K562 (cell line): ENCODE measurements around the gene FAM118B. TPM values are rescaled to one million over a fixed set of nuclear protein-coding genes. Genes with fewer than 3 reads are reported as not detected.

ENCODE experiments used
- BRD9 ChIP-seq: fragments of 450-650 bp; IDR thresholded peaks from 2 replicates; pipeline ENCODE4 v1.6.1; 2018; ENCODE audit warnings: low read depth; ENCODE audit not compliant: partially characterized antibody
- CBX1 ChIP-seq: sonication (generic); IDR thresholded peaks from 2 replicates; pipeline ENCODE4 v1.6.1; 2016; ENCODE audit warnings: antibody characterized with exemption, low read depth, mild to moderate bottlenecking
- CBX2 ChIP-seq: fragments of 200-600 bp; sonication (generic); IDR thresholded peaks from one replicate; pipeline ENCODE4 v1.6.1; 2012; ENCODE audit warnings: mild to moderate bottlenecking, low read length, inconsistent platforms; ENCODE audit not compliant: insufficient read depth, poor library complexity, severe bottlenecking
- CCNT2 ChIP-seq: IDR thresholded peaks from 2 replicates; pipeline ENCODE4 v1.6.1; 2011; ENCODE audit warnings: borderline replicate concordance, low read depth, mild to moderate bottlenecking, moderate library complexity, mixed read lengths, low read length; ENCODE audit not compliant: insufficient read length; ENCODE audit errors: extremely low read depth
- GATAD2B ChIP-seq: fragments of 450-650 bp; IDR thresholded peaks from 2 replicates; pipeline ENCODE4 v1.6.1; 2017; ENCODE audit warnings: mild to moderate bottlenecking, borderline replicate concordance
- HCFC1 ChIP-seq: IDR thresholded peaks from 2 replicates; pipeline ENCODE4 v1.6.1; 2012; ENCODE audit warnings: low read depth, low read length, improper control_type of control experiment
- HDAC2 ChIP-seq: fragments of 450-650 bp; IDR thresholded peaks from 2 replicates; pipeline ENCODE4 v1.6.1; 2016; ENCODE audit warnings: mild to moderate bottlenecking
- KHSRP ChIP-seq: fragments of 450-650 bp; IDR thresholded peaks from 2 replicates; pipeline ENCODE4 v1.6.1; 2017
- NCOA1 ChIP-seq: fragments of 450-650 bp; IDR thresholded peaks from 2 replicates; pipeline ENCODE4 v1.6.1; 2016; ENCODE audit warnings: low read depth
- NR3C1 ChIP-seq: sonication (generic); formaldehyde crosslinking; IDR thresholded peaks from 2 replicates; pipeline ENCODE4 v1.8.1; 2022; ENCODE audit warnings: missing genetic modification reagents
- PRMT5 ChIP-seq: sonication (generic); formaldehyde crosslinking; IDR thresholded peaks from 2 replicates; pipeline ENCODE4 v1.5.0; 2020; ENCODE audit warnings: missing genetic modification reagents
- PTBP1 ChIP-seq: fragments of 200-400 bp; formaldehyde crosslinking; IDR thresholded peaks from 2 replicates; pipeline ENCODE4 v1.6.1; 2017; ENCODE audit warnings: low read depth, low read length
- RCOR1 ChIP-seq, 2 experiments: IDR thresholded peaks; 2 replicates each; pipeline ENCODE4 v1.6.1; 2012; ENCODE audit warnings: low read depth in 2 of 2, low read length in 2 of 2, borderline replicate concordance in 1 of 2, improper control_type of control experiment in 1 of 2
- RHOXF2B ChIP-seq: fragments of 250-450 bp; sonication (Bioruptor Pico); conservative IDR thresholded peaks from 2 replicates; pipeline ENCODE4 v1.5.1; 2021
- SAP30 ChIP-seq: fragments of 200-600 bp; sonication (generic); IDR thresholded peaks from 2 replicates; pipeline ENCODE4 v1.6.1; 2012; ENCODE audit warnings: borderline replicate concordance, low read depth, mild to moderate bottlenecking, moderate library complexity, low read length, control low read depth, inconsistent platforms; ENCODE audit not compliant: insufficient read depth, poor library complexity, severe bottlenecking
- SOX6 ChIP-seq: fragments of 450-650 bp; IDR thresholded peaks from 2 replicates; pipeline ENCODE4 v1.6.1; 2014; ENCODE audit warnings: mild to moderate bottlenecking
- ZBTB1 ChIP-seq: sonication (generic); formaldehyde crosslinking; IDR thresholded peaks from 2 replicates; pipeline ENCODE4 v1.8.1; 2023; ENCODE audit warnings: missing genetic modification reagents, low read depth, mild to moderate bottlenecking, borderline replicate concordance
- ZBTB17 ChIP-seq: fragments of 450-650 bp; formaldehyde crosslinking; IDR thresholded peaks from 2 replicates; pipeline ENCODE4 v1.4.0; 2020; ENCODE audit warnings: mild to moderate bottlenecking
- polyA plus RNA-seq, 8 experiments: library from polyadenylated mRNA; depleted of rRNA in 4 of 8; stranded (reverse) in 5 of 8; unstranded in 3 of 8; fragments of >200 nt; fragmentation: Nextera tagmentation in 2 of 8; fragmentation: Illumina TruSeq in 1 of 8; extraction: Ambion mirVana in 2 of 8; extraction: Trizol in 1 of 8; gene quantifications; 2 replicates each; pipeline versions ENCODE4 v1.2.1 to v1.2.3, GENCODE V29; 2011 to 2014; ENCODE audit warnings: inconsistent platforms in 1 of 8, missing spikeins in 1 of 8
- total RNA-seq, 7 experiments: library from RNA; depleted of rRNA in 6 of 7; stranded (reverse); fragments of >200 nt in 6 of 7; fragmentation: Illumina TruSeq in 2 of 7; extraction: Trizol in 2 of 7; gene quantifications; 2 replicates each; pipeline versions ENCODE4 v1.2.1 to v1.2.3, GENCODE V29; 2011 to 2021; ENCODE audit warnings: low replicate concordance in 1 of 7
- TF ChIP-seq, protein P1 (sequence below): fragments of 250-450 bp; sonication (Bioruptor Pico); IDR thresholded peaks from 2 replicates; pipeline ENCODE4 v1.9.0; 2021; ENCODE audit warnings: mild to moderate bottlenecking, inconsistent platforms
- TF ChIP-seq, protein P2 (sequence below): sonication (generic); formaldehyde crosslinking; IDR thresholded peaks from 2 replicates; pipeline ENCODE4 v1.8.0; 2023; ENCODE audit warnings: mild to moderate bottlenecking, missing genetic modification reagents
- TF ChIP-seq, protein P3 (sequence below): fragments of 450-650 bp; IDR thresholded peaks from 2 replicates; pipeline ENCODE4 v1.6.1; 2016

The FAM118B gene
- total and polyA plus RNA-seq, 9 of the 15 experiments (the other 6 are each of a cell fraction or from before 2014, with no cell fraction given), result 12.0 to 49.0 (median 22.1) TPM

DNA sequence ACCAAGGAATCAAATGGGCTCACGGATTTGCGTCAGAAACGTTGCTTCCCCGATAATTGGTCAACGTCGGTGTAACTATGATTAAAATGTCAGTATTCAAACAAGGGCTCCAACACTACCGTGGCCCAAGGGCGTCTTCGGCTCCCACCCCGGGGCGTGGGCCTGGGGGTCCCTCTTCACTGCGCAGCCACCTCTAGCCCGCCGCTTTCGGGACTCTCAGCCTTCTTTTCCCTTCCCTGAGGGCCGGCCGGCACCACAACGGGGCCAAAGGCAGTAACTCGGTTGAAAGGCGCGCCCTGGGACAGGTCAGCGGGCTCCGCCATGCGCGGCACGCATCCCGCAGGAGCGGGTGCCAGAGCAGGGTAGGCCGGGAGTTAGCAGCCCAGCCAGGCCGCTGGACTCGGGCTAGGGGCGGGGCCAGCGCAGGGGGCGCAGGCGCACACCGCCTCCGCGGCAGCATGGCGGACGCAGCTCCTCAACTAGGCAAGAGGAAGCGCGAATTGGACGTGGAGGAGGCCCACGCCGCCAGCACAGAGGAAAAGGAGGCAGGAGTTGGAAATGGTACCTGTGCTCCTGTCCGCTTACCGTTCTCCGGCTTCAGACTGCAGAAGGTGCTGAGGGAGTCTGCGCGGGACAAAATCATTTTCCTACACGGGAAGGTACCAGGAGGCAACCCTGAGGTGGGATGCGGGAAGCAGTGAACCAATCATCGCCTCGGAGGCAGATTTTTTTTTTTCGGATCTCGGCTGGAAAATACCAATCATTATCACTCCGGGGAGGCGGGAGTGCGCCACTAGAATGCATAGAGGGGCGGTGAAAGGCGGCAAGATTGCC is 92.3 kb downstream of the FAM118B start, which contains the start of gene DCPS (continued):
- TF ChIP-seq CCNT2 (peak; percentile 84), SAP30 (no peak), RCOR1 (IDR thresholded peaks at IDR 0.05; ENCODE audit: borderline replicate concordance in 1 of 2, low read depth in 2 of 2, low read length in 2 of 2) (peak in 1 of 2 experiments; percentile 60; a peak in 1 of 4 replicates), GATAD2B (no peak), NCOA1 (no peak), BRD9 (no peak), NR3C1 (no peak), ZBTB17 (CRISPR knock-in tag) (peak; percentile 55; the same call in 1 of the 2 replicates), ZBTB1 (CRISPR knock-in tag) (peak; percentile 52; the same call in 1 of the 2 replicates), HCFC1 (peak; percentile 39; the same call in 1 of the 2 replicates), CBX2 (no peak), PTBP1 (no peak), RHOXF2B (CRISPR knock-in tag) (no peak), PRMT5 (CRISPR knock-in tag) (0 out of 2 replicates have a peak, but pooled peaks have one; percentile 29), HDAC2 (0 out of 2 replicates have a peak, but pooled peaks have one; percentile 65), SOX6 (0 out of 2 replicates have a peak, but pooled peaks have one; percentile 50), CBX1 (peak; percentile 85; the same call in 1 of the 2 replicates), KHSRP (no peak)
- TF ChIP-seq, protein P1, sequence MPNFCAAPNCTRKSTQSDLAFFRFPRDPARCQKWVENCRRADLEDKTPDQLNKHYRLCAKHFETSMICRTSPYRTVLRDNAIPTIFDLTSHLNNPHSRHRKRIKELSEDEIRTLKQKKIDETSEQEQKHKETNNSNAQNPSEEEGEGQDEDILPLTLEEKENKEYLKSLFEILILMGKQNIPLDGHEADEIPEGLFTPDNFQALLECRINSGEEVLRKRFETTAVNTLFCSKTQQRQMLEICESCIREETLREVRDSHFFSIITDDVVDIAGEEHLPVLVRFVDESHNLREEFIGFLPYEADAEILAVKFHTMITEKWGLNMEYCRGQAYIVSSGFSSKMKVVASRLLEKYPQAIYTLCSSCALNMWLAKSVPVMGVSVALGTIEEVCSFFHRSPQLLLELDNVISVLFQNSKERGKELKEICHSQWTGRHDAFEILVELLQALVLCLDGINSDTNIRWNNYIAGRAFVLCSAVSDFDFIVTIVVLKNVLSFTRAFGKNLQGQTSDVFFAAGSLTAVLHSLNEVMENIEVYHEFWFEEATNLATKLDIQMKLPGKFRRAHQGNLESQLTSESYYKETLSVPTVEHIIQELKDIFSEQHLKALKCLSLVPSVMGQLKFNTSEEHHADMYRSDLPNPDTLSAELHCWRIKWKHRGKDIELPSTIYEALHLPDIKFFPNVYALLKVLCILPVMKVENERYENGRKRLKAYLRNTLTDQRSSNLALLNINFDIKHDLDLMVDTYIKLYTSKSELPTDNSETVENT (CRISPR knock-in tag), result peak; percentile 90
- TF ChIP-seq, protein P2, sequence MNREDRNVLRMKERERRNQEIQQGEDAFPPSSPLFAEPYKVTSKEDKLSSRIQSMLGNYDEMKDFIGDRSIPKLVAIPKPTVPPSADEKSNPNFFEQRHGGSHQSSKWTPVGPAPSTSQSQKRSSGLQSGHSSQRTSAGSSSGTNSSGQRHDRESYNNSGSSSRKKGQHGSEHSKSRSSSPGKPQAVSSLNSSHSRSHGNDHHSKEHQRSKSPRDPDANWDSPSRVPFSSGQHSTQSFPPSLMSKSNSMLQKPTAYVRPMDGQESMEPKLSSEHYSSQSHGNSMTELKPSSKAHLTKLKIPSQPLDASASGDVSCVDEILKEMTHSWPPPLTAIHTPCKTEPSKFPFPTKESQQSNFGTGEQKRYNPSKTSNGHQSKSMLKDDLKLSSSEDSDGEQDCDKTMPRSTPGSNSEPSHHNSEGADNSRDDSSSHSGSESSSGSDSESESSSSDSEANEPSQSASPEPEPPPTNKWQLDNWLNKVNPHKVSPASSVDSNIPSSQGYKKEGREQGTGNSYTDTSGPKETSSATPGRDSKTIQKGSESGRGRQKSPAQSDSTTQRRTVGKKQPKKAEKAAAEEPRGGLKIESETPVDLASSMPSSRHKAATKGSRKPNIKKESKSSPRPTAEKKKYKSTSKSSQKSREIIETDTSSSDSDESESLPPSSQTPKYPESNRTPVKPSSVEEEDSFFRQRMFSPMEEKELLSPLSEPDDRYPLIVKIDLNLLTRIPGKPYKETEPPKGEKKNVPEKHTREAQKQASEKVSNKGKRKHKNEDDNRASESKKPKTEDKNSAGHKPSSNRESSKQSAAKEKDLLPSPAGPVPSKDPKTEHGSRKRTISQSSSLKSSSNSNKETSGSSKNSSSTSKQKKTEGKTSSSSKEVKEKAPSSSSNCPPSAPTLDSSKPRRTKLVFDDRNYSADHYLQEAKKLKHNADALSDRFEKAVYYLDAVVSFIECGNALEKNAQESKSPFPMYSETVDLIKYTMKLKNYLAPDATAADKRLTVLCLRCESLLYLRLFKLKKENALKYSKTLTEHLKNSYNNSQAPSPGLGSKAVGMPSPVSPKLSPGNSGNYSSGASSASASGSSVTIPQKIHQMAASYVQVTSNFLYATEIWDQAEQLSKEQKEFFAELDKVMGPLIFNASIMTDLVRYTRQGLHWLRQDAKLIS, result peak; percentile 69; the same call in 1 of the 2 replicates
- TF ChIP-seq, protein P3, sequence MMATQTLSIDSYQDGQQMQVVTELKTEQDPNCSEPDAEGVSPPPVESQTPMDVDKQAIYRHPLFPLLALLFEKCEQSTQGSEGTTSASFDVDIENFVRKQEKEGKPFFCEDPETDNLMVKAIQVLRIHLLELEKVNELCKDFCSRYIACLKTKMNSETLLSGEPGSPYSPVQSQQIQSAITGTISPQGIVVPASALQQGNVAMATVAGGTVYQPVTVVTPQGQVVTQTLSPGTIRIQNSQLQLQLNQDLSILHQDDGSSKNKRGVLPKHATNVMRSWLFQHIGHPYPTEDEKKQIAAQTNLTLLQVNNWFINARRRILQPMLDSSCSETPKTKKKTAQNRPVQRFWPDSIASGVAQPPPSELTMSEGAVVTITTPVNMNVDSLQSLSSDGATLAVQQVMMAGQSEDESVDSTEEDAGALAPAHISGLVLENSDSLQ, result no peak
